ENCODE results near the gene HINFP.

Gene HINFP

DNA sequence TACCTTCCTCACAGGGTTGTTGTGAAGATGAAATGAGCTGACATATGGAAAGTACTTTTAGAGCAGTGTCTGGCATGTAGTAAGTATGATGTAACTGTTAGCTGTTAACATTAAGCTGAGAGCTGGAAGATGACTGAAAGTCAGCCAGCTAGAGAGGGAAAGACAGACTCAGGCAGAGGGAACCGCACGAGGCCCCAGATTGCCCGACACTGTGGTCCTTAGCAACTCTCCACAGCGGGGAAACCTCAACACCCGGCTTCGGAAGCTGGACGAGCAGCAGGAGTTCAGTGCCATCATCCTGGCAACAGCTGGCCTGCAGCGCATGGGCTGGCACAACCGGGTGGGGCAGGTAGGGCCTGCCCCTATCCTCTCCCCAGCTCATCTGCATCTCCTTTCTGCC lies 30.2 kb upstream of the HINFP start:
- no peak overlapping the region for H3K4me3 ChIP-seq (ENCODE audit: low read length)
- H3K27ac ChIP-seq (ENCODE audit: low read length), result no peak overlapping the region
- H3K36me3 ChIP-seq (ENCODE audit: insufficient read depth, low read depth, low read length), result peaks cover 61% of the 10 kb centered on the region

DNA sequence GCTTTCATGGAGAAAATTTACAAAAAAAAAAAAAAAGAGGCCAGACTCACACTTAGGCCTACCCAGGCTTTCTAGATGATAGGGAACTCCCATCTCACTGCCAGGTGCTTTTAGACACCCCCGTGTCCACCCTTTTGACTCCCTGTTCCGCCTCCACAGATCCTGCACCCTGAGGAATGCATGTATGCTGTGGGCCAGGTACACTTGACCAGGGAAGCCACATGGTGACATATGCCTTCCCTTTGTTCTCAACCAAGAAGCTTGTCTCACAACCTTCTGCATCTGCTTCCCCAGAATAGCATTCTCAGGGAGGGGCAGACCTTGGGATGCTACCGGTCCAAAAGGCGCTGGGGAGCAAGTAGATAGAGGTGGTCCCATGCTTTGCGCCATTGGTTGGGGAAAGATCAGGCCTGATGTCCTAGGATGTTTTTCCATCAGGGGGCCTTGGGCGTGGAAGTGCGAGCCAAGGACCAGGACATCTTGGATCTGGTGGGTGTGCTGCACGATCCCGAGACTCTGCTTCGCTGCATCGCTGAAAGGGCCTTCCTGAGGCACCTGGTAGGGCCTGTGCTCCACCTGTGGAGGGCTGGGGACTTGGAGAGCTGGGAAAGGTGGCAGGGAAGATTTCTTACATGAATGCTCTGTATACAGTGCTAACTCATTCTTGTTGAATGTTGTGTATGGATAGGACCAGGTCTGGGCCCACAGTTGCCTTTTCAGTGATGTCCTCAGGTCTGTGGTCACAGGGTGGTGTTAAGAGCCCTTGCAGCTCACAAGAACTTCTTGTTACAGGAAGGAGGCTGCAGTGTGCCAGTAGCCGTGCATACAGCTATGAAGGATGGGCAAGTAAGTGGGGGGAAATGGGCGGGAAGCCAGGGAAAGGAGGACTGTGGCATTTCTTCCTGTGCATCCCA lies 29.2 kb upstream of the HINFP start:
- Histone ChIP-seq H3K27ac (ENCODE audit: low read length) (no peak overlapping the region), H3K4me1 (ENCODE audit: insufficient read depth, low read length) (peaks cover 4% of the 10 kb centered on the region; the same call in 1 of the 2 replicates), H3K27me3 (ENCODE audit: insufficient read depth, low read length) (no peaks in the 10 kb centered on the region), H3K36me3 (ENCODE audit: insufficient read depth, low read depth, low read length) (peaks cover 71% of the 10 kb centered on the region), H3K9me3 (ENCODE audit: insufficient read depth, low read depth, low read length) (no peaks in the 10 kb centered on the region), H3K9ac (ENCODE audit: low read depth, low read length) (peak overlapping the region; percentile 99; the same call in 1 of the 2 replicates), H3K4me3 (ENCODE audit: low read length) (peak overlapping the region; percentile 83)

More for the DNA sequence above, 30.2 kb upstream of the HINFP start:
- Histone ChIP-seq H3K9me3 (ENCODE audit: insufficient read depth, low read depth, low read length) (no peaks in the 10 kb centered on the region), H3K9ac (ENCODE audit: low read depth, low read length) (no peak overlapping the region), H3K27me3 (ENCODE audit: insufficient read depth, low read length) (no peaks in the 10 kb centered on the region), H3K4me1 (ENCODE audit: insufficient read depth, low read length) (peaks cover 4% of the 10 kb centered on the region; the same call in 1 of the 2 replicates)

DNA sequence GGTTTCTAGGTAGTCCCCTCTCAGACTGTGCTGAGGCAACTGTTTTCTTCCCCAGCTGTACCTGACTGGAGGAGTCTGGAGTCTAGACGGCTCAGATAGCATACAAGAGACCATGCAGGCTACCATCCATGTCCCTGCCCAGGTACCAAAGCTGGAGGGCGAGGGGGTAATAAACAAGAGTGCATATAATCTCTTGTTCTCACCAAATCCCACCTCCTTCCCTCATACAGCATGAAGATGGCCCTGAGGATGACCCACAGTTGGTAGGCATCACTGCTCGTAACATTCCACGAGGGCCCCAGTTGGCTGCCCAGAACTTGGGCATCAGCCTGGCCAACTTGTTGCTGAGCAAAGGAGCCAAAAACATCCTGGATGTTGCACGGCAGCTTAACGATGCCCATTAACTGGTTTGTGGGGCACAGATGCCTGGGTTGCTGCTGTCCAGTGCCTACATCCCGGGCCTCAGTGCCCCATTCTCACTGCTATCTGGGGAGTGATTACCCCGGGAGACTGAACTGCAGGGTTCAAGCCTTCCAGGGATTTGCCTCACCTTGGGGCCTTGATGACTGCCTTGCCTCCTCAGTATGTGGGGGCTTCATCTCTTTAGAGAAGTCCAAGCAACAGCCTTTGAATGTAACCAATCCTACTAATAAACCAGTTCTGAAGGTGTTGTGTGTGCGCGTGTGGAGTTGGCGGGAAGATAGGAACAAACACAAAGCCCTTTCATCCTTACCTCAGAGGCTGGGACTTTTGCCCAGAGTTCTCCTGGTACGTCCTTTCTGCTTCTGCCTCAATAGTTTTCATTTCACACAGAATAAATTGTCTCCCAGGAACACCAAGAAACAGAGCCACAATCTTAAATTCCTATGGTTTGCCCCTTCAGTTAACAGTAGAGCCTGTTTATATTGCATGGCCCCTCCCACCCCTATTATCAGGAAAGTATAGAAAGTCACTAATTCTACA lies 28.2 kb upstream of the HINFP start:
- H3K4me1 ChIP-seq (ENCODE audit: insufficient read depth, low read length), result peaks cover 4% of the 10 kb centered on the region; the same call in 1 of the 2 replicates
- peak overlapping the region; percentile 83 for H3K4me3 ChIP-seq (ENCODE audit: low read length)
- peaks cover 78% of the 10 kb centered on the region for H3K36me3 ChIP-seq (ENCODE audit: insufficient read depth, low read depth, low read length)
- no peaks in the 10 kb centered on the region for H3K27me3 ChIP-seq (ENCODE audit: insufficient read depth, low read length)
- no peak overlapping the region for H3K27ac ChIP-seq (ENCODE audit: low read length)
- peak overlapping the region; percentile 99 for H3K9ac ChIP-seq (ENCODE audit: low read depth, low read length)
- H3K9me3 ChIP-seq (ENCODE audit: insufficient read depth, low read depth, low read length), result no peaks in the 10 kb centered on the region

GRCh38 chr11:119093942-119094815 lies 27.2 kb upstream of the HINFP start:
- no peaks in the 10 kb centered on the region for H3K27me3 ChIP-seq (ENCODE audit: insufficient read depth, low read length)
- no peaks in the 10 kb centered on the region for H3K9me3 ChIP-seq (ENCODE audit: insufficient read depth, low read depth, low read length)
- peak overlapping the region; percentile 55 for H3K27ac ChIP-seq (ENCODE audit: low read length)
- H3K9ac ChIP-seq (ENCODE audit: low read depth, low read length), result peak overlapping the region; percentile 99
- H3K4me3 ChIP-seq (ENCODE audit: low read length), result peak overlapping the region; percentile 83
- H3K4me1 ChIP-seq (ENCODE audit: insufficient read depth, low read length), result peaks cover 4% of the 10 kb centered on the region; the same call in 1 of the 2 replicates
- peaks cover 76% of the 10 kb centered on the region for H3K36me3 ChIP-seq (ENCODE audit: insufficient read depth, low read depth, low read length)

DNA sequence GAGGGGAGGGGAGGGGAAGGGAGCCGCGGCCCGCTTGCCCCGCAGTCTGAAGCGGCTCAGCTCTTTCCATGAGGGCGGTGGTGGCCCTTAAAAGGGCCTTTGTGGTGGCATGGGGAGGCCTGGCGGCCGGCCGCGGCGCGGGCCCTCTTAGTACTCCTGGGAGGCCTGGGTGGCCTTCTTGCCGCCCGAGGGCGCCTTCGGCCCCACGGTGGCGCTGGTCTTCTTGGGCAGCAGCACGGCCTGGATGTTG lies 26.6 kb upstream of the HINFP start:
- H3K27ac ChIP-seq (ENCODE audit: low read length), result peak overlapping the region; percentile 88
- peaks cover 71% of the 10 kb centered on the region for H3K36me3 ChIP-seq (ENCODE audit: insufficient read depth, low read depth, low read length)

DNA sequence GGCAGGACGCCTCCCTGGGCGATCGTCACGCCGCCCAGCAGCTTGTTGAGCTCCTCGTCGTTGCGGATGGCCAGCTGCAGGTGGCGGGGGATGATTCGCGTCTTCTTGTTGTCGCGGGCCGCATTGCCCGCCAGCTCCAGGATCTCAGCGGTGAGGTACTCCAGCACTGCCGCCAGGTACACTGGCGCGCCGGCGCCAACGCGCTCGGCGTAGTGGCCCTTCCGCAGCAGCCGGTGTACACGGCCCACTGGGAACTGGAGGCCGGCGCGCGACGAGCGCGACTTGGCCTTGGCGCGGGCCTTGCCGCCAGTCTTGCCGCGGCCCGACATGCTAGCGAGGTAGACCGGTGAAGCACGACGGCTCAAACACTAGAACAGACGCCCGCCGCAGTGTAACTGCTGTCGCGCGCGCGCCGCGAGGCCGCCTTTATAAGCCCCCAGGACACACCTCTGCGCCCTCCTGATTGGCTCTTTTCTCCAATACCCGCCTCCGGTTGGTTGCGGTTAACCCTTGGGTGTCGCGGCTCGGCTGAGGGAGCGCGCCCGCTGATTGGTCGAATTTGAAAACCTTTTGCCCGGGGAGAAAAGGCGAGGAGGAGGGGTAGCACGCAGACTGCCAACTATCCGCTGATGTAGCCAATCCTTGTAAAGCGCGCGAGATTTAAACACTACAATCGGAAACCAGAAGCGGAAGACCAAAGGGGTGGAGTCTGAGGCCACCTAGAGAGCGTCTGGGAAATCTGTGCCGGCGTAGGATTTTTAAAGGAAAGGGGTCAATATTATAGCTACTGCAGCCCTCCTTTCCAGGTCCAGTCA lies 26.1 kb upstream of the HINFP start:
- Histone ChIP-seq H3K9ac (ENCODE audit: low read depth, low read length) (peak overlapping the region; percentile 99), H3K27ac (ENCODE audit: low read length) (peak overlapping the region; percentile 88), H3K4me1 (ENCODE audit: insufficient read depth, low read length) (peaks cover 7% of the 10 kb centered on the region; the same call in 1 of the 2 replicates), H3K9me3 (ENCODE audit: insufficient read depth, low read depth, low read length) (no peaks in the 10 kb centered on the region), H3K4me3 (ENCODE audit: low read length) (peak overlapping the region; percentile 83), H3K36me3 (ENCODE audit: insufficient read depth, low read depth, low read length) (peaks cover 65% of the 10 kb centered on the region), H3K27me3 (ENCODE audit: insufficient read depth, low read length) (no peaks in the 10 kb centered on the region)

More for the DNA sequence above, 26.6 kb upstream of the HINFP start:
- peak overlapping the region; percentile 83 for H3K4me3 ChIP-seq (ENCODE audit: low read length)
- H3K4me1 ChIP-seq (ENCODE audit: insufficient read depth, low read length), result peaks cover 4% of the 10 kb centered on the region; the same call in 1 of the 2 replicates
- peak overlapping the region; percentile 99 for H3K9ac ChIP-seq (ENCODE audit: low read depth, low read length)
- no peaks in the 10 kb centered on the region for H3K27me3 ChIP-seq (ENCODE audit: insufficient read depth, low read length)
- H3K9me3 ChIP-seq (ENCODE audit: insufficient read depth, low read depth, low read length), result no peaks in the 10 kb centered on the region

DNA sequence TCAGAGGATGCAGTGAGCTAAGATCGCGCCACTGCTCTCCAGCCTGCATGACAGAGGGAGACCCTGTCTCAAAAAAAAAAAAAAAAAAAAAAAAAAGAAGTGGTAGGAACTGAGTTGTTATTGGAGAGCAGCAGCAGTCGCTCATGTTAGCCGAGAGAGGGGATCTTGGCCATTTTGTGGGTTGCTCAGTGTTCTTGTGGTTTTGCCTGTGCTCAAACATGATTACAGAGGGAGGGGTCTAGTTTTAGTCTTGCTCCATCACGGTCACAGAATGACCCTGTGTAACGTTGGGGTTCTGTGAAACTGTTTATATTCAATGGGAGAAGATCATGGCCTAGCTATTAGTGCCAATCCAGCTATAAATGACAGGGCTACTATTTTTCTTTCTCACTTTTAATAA lies 21.7 kb upstream of the HINFP start:
- peaks cover 29% of the 10 kb centered on the region for H3K36me3 ChIP-seq (ENCODE audit: insufficient read depth, low read depth, low read length)
- no peaks in the 10 kb centered on the region for H3K27me3 ChIP-seq (ENCODE audit: insufficient read depth, low read length)
- H3K4me3 ChIP-seq (ENCODE audit: low read length), result peak overlapping the region; percentile 90; the same call in 1 of the 2 replicates
- no peak overlapping the region; the same call in 1 of the 2 replicates for H3K9ac ChIP-seq (ENCODE audit: low read depth, low read length)
- no peaks in the 10 kb centered on the region for H3K9me3 ChIP-seq (ENCODE audit: insufficient read depth, low read depth, low read length)
- no peak overlapping the region for H3K27ac ChIP-seq (ENCODE audit: low read length)
- H3K4me1 ChIP-seq (ENCODE audit: insufficient read depth, low read length), result peaks cover 14% of the 10 kb centered on the region; the same call in 1 of the 2 replicates

DNA sequence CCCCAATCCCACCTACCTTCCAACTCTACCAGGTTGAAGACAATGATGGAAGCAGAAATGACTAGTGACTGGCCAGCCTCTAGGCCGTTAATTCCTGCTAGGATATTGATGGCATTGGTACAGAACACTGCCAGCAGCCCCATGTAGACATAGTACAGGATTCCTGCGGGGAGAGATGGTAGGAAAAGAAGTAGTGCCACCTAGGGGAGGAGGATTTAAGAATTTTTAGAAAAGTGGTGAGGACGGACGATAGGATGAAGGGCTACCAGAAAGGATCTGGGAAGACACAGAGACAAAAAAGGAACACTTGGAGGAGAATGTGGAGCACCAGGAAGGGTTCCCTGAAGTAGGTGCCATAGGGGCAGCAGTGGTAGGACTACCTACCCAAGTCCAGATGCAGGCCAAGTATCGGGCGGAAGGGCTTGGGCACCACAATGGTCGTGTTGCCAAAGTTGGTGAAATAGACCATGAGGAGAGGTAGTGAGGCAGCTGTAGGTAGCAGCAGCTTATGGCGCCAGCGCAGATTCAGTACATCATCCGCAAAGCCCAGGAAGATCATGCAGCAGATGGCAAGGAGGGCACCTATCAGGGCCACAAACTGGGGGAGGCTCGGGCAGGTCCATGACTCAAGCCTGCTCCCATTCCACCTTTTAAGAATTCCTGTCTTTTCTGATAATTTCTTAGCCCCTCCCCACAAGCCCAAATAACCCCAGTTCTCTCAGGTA lies 21.0 kb upstream of the HINFP start:
- Histone ChIP-seq H3K27me3 (ENCODE audit: insufficient read depth, low read length) (no peaks in the 10 kb centered on the region), H3K27ac (ENCODE audit: low read length) (no peak overlapping the region), H3K9me3 (ENCODE audit: insufficient read depth, low read depth, low read length) (no peaks in the 10 kb centered on the region), H3K4me3 (ENCODE audit: low read length) (peak overlapping the region; percentile 90), H3K36me3 (ENCODE audit: insufficient read depth, low read depth, low read length) (peaks cover 29% of the 10 kb centered on the region), H3K4me1 (ENCODE audit: insufficient read depth, low read length) (peaks cover 14% of the 10 kb centered on the region; the same call in 1 of the 2 replicates), H3K9ac (ENCODE audit: low read depth, low read length) (peak overlapping the region; percentile 94; the same call in 1 of the 2 replicates)

DNA sequence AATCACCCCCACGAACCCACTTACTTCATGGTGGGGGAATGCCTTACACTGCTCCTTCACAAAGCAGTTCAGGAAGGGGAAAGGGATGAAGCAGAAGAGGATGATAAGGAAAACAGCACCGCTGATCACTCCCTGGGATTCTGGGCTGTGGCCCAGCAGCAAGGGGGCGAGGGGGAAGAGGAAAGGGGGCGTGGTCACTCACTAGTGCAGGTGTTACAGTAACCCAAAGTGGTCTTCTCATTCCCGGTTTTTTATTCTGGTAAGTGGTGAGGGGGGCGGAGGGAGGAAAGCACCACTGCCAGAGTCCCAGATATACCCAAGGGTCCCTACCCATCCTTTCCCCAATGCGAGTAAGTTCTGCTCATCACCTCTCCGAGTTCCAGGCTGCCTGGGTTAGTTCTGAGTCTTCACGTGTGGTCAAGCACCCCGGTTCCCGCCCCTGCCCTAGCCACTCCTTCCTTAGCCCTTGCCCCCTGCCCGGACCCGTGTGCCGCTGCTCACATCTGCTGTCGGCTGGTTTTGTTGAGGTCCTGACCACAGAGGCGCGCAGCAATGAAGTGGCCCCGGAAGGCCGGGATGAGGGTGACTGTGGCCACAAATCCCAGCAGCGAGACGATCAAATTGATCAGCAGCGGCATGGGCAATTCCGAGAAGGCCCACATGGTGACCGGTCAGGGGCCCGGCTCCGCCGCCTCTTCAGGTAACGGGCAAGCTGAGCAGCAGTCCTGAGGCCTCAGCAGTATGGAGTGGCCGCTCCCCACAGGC lies 20.2 kb upstream of the HINFP start:
- no peaks in the 10 kb centered on the region; the same call in 1 of the 2 replicates for H3K27me3 ChIP-seq (ENCODE audit: insufficient read depth, low read length)
- peak overlapping the region; percentile 94 for H3K9ac ChIP-seq (ENCODE audit: low read depth, low read length)
- peaks cover 11% of the 10 kb centered on the region; the same call in 1 of the 2 replicates for H3K4me1 ChIP-seq (ENCODE audit: insufficient read depth, low read length)
- H3K4me3 ChIP-seq (ENCODE audit: low read length), result peak overlapping the region; percentile 90
- H3K9me3 ChIP-seq (ENCODE audit: insufficient read depth, low read depth, low read length), result no peaks in the 10 kb centered on the region
- peaks cover 28% of the 10 kb centered on the region for H3K36me3 ChIP-seq (ENCODE audit: insufficient read depth, low read depth, low read length)
- no peak overlapping the region for H3K27ac ChIP-seq (ENCODE audit: low read length)

Measured in iPS-20b (cell line).